T-helper 22 cell (primary cell): ENCODE measurements around the gene EDRF1.

Experiments used
- DNase-seq: peaks from one replicate; pipeline ENCODE4 v3.0.0-alpha.2; 2020; ENCODE audit warnings: low read depth

Gene EDRF1

GRCh38 chr10:125768219-125768855 is 48.8 kb downstream of the EDRF1 start:
- DNase-seq = no peak

DNA sequence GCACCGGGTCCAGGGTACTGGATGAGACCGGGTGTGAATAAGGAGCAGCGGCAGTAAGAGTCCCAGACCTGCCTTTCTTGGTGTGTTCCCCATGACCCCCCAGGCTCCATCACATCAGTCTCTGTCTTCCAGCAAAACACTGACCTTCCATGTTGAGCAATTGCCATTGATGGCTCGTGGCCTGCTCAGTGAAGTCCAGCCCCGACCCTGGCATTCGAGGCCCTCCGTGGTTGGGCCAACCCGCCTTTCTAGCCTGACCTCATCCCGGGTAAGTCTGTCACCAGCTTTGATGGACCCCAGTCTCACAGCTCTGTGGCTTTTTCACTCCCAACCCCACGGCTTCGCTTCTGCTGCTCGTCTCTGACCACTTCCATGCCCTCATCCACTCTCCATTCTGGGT is 49.7 kb downstream of the EDRF1 start:
- no peak for DNase-seq

GRCh38 chr10:125770844-125771243 is 51.3 kb downstream of the EDRF1 start:
- DNase-seq = no peak

- no peak for DNase-seq
Measured at GRCh38 chr10:125772112-125772863, 52.8 kb downstream of the EDRF1 start.

GRCh38 chr10:125772864-125773180 is 53.3 kb downstream of the EDRF1 start:
- no peak for DNase-seq

GRCh38 chr10:125773687-125774543 is 54.4 kb downstream of the EDRF1 start:
- DNase-seq = no peak

- DNase-seq = no peak
Measured at GRCh38 chr10:125774581-125775191, 55.2 kb downstream of the EDRF1 start.

DNA sequence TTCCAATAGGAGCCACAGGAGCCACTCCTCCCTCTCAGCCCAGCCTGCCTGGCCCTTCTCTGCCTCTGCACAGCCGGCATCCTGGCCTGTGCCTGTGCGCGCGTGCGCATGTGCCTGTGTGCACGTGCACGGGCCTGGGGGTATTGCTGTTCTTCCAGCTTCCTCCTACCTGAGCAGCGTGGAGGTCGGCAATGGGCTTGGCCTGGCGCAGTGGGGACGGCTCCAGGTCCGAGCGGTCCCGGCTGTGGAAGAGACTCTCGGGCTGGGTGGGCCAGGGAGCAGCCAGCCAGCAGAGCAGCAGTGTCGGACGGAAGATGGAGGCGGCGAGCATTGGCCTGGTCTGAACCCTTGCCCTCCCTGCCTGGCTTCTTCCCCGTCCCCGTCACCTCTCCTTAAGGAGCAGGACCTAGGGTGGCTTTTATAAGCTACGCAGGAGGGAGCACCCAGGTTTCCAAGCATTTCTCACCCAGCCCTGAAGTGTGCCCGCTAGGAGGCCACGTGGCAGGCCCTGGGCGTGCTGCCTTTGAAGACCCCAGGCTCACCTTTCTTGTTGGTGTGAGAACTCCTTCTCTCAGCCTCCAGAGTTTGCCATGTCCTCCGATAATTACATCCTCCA is 56.1 kb downstream of the EDRF1 start, which contains the start of gene MMP21:
MMP21 (minus strand) TSS at position 331 of the 616 bp plus-strand sequence; CDS start at position 331, 0 bp downstream.
- DNase-seq = no peak

GRCh38 chr10:125777806-125778205 is 58.3 kb downstream of the EDRF1 start:
- DNase-seq = no peak

GRCh38 chr10:125778556-125778955 is 59.0 kb downstream of the EDRF1 start:
- no peak for DNase-seq

DNA sequence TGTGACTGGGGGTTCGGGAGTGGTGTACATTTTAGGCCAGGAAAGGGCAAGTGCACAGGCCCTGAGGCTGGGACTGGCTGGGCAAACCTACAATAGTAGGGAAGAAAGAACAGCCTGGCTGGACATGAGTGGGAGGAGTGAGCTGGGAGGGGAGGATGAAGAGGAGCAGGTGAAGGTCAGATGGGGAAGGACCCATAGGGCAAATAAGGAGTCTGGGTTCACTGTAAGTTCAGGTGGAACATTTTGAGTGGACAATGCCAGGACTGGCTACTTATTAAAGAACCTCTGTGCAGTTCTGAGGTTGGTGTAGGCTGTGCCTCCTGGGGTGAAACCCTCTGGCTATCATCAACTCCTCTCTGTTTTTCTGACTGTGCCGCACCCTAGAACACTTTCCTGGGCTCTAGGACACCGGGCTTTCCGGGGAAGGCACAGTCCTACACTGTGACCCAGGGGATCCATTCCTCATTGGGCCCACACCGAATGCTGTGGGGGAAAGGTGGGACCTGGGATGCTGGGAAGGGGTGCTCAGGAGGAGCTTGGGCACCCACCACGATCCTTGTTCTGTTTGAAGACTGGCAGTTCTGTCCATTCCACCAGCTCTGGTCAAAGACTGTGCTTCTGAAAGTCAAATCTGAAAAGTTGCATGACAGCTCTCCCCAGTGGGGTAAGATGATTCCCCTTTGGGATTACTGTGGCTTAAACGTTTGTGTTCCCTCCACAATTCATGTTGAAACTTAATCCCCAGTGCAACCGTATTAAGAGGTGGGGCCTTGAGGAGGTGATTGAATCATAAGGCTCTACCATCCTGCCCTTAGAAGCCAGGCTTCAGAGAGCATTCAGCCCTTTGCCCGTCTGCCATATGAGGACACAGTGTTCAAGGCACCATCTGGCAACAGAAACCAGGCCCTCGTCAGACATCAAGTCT is 60.2 kb downstream of the EDRF1 start:
- no peak for DNase-seq

GRCh38 chr10:125781374-125781773 is 61.9 kb downstream of the EDRF1 start:
- DNase-seq = no peak

DNA sequence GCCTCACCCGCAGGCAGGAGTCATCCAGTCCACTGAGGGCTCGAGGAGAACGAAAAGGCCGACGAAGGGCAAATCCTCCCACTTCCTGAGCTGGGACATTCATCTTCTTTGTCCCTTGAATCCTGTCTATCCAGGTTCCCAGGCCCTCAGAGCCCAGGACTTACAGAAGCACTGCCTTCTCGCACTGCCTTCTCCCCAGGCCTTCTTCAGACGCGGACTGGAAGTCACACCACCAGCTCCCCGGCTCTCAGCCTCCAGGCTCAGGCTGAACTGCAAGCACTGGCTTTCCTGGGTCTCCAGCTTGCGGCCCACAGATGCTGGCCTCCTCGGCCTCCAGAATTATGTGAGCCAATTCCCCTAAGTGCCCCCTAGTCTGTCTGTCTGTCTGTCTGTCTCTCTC is 62.5 kb downstream of the EDRF1 start:
- DNase-seq = no peak

GRCh38 chr10:125782616-125783015 is 63.1 kb downstream of the EDRF1 start:
- DNase-seq = no peak

- no peak for DNase-seq
Measured at GRCh38 chr10:125783408-125783807, 63.9 kb downstream of the EDRF1 start.

- DNase-seq = no peak
Measured at GRCh38 chr10:125783957-125784356, 64.4 kb downstream of the EDRF1 start.

- DNase-seq = no peak
Measured at GRCh38 chr10:125785791-125786190, 66.3 kb downstream of the EDRF1 start.

GRCh38 chr10:125788156-125789034 is 68.9 kb downstream of the EDRF1 start:
- no peak for DNase-seq

DNA sequence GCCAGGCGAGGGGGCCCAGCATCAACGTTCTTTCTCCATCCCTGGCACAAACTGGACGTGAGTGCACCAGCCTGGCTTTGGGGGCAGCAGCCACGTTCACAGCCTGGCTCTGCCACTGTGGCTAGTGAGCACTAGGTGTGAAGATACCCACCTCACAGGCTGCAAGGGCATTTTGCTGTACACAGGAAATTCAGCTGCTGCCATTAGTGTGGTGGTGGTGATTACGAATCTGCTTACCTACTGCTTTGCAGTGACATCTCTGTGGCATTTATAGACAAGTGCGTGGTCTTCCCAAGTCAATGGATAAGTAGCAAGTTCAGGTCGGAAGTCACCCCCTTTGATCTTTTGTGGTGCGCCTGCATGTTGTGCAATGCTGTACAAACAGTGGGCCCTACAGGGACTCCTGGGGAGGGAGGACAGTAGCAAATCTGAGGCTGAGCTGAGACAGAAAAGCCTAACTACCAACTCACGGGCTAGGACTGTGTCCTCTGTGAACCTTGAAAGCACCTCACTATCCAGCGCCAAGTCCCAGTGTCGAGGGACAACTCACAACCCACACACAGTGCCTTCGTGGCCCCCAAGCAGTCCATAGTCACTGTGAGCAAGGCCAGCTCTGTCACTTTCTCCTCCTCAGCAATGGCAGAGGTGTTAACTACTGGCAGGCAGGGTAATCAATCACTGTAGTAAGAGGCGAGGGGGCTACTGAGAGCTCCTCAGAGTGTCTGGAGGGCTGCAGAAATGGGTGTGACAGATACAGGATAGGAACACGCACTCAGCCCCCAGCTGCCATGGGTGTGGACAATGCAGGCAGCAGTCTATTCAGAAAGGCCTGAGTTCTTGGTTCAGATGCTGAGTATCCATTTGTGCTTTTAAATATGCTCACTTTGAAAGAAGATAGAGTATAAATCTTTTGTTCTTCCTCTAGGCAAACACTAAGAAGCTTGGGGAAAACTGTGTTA is 73.1 kb downstream of the EDRF1 start:
- DNase-seq = no peak
